GM12864 (cell line): ENCODE results near the gene SPATA6L.

Experiments
- DNase-seq: peaks from one replicate; pipeline ENCODE4 v3.0.0-alpha.2; 2011; ENCODE audit warnings: low read depth
- H3K4me3 ChIP-seq: 2 replicates; pipeline ENCODE4 v1.5.1; 2011; ENCODE audit warnings: mild to moderate bottlenecking, low read depth, low read length, control low read depth
- CTCF ChIP-seq: IDR thresholded peaks from 2 replicates; pipeline ENCODE4 v1.5.1; 2011; ENCODE audit warnings: low read depth, mild to moderate bottlenecking, moderate library complexity, low read length, control low read depth, inconsistent platforms; ENCODE audit errors: missing control alignments

Gene SPATA6L

GRCh38 chr9:4667681-4668080 lies 1.4 kb upstream of the SPATA6L start:
- H3K4me3 ChIP-seq: no peak overlapping the region
- DNase-seq: no peak
- no peak for TF ChIP-seq CTCF

GRCh38 chr9:4665357-4665756 lies 923 bp downstream of the SPATA6L start:
- no peak for DNase-seq
- no peak for TF ChIP-seq CTCF
- H3K4me3 ChIP-seq: no peak overlapping the region

- no peak for DNase-seq
- no peak for TF ChIP-seq CTCF
- H3K4me3 ChIP-seq: no peak overlapping the region; the same call in 1 of the 2 replicates
Observed at GRCh38 chr9:4663956-4664355, 2.3 kb downstream of the SPATA6L start.

- no peak for DNase-seq
- TF ChIP-seq CTCF: no peak
- H3K4me3 ChIP-seq: peak overlapping the region; percentile 82
Observed at GRCh38 chr9:4662989-4663792, 3.1 kb downstream of the SPATA6L start.

- peak; percentile 58 for DNase-seq
- peak; percentile 55 for TF ChIP-seq CTCF
- H3K4me3 ChIP-seq: peak within 1 kb of the TSS; percentile 82
Observed at GRCh38 chr9:4662108-4662988, 3.9 kb downstream of the SPATA6L start, which contains the start of gene PLPP6. Gene PLPP6 (plus strand): TSS chr9:4662294. CDS start chr9:4662376, 82 bp downstream.

- no peak for DNase-seq
- H3K4me3 ChIP-seq: peak overlapping the region; percentile 82
- no peak for TF ChIP-seq CTCF
Observed at GRCh38 chr9:4661611-4662010, 4.7 kb downstream of the SPATA6L start.
